ENCODE measurements around the gene EFTUD2.

The EFTUD2 gene

DNA sequence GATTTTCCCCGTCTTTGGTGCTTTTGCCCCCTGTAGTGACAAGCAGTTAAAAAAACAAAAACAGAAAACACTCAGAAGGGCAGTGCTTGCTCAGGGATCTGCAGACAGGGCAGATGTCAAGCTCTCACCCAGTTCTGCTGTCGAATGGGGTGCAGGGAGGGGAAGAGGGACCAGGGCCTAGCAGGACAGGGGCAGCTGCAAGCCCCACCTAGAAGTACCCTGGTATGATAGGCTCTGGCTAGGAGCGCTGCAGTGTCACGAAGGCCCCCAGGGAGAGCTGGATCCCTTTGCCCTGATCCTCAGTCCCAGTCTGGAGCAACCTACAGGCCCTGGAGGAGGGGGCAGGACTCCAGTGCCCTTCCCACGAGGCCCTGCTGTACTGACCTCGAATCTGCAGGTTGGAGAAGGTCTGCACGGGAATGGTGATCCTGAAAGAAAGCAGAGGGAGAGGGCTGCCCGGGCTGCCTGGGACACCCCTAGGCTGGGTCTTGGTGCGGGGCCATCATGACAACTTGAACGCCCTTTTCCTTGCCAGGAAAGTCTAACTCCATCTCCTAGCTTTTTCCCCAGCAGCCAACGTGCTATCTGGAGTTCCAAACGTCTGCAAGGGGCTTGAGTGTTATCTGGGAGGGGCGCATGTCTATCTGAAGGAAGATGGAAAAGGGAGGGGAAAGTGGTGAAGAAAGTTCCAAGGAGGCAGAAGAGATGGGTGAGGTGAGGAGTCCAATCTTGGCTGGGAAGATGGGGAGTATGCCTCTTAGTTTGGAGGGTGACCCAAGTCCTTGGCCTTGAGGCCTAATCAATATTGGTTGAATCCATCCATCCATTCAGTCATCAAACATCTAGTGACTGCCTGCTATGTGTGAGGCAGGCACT is 11.2 kb upstream of the EFTUD2 start:
- no peak for DNase-seq

- no peak for DNase-seq
Observed at GRCh38 chr17:44909681-44910144, 10.5 kb upstream of the EFTUD2 start.

GRCh38 chr17:44908761-44909326 is 9.6 kb upstream of the EFTUD2 start:
- no peak for DNase-seq

GRCh38 chr17:44907729-44908470 is 8.7 kb upstream of the EFTUD2 start:
- no peak for DNase-seq

DNA sequence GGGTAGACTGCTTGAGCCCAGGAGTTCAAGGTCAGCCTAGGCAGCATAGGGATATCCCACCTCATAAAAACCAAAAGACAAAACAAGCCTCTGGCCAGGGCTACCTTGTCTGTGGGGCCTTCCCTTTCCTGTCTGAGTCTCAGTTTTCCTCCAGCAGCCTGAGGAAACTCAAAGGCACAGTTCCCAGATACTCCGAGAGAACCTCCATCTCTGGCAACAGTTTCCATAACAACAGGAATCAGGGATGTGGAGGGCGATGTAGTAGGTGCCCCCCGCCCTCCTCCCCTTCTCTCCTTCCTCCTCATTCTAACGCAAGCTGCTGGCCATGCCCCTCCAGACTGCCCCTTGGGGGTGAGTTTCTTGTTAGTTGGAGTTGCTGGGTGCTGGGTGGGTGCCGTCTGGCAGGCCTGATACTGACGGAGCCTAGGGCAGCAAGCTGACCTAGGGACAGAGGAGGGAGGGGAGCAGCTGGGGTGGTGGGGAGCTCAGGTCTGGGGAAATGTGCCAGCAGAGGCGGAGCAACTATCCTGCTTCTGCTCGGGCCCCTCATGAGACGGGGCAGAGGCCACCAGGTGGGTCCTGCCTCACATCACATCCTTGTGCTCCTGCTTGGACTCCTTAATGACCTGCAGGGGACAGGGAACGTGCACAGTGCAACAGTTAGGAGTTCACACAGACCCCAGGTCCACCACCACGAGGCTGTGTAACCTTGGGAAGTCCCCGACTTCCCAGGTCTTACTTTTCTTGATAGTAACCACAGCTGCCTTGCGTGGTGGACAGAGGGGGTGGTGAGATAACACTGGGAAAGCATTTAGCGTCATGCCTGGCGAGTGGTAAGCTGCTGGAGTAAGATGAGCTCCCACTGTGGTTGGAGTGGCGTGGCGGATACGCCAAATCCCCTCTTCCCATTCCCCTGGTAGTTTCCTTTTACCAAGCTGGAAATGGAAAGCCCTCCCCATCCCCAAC is 7.8 kb upstream of the EFTUD2 start:
- DNase-seq: no peak

DNA sequence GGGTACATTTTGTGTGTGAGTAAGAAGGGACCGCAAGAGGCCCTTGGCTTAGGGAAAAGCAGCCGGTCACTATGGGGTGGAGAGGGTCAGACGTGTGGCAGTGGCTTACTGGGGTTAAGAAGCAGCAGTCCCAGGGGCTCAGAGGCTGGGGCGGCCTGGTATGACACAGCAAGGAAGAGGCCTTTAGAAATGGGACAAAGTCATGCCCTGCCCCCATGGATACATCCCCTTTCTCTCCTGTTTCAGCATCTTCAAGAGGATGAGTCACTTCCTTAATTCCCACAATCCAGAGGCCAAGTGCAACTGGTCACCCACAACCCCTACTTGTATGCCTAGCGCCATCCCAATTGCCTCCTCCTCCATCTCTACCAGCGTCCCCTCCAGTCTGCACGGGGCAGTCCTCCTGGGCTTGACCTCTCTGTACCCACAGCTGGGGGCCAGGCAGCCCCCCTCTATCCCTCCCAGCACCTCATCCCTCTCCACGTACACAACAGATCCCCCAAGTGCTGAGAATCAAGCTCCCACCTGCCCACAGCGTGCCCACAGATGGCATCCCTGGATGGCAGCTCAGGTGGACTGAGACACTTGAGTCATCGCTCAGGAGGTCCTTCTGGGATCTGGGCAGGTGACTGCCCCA is 6.9 kb upstream of the EFTUD2 start:
- no peak for DNase-seq

DNA sequence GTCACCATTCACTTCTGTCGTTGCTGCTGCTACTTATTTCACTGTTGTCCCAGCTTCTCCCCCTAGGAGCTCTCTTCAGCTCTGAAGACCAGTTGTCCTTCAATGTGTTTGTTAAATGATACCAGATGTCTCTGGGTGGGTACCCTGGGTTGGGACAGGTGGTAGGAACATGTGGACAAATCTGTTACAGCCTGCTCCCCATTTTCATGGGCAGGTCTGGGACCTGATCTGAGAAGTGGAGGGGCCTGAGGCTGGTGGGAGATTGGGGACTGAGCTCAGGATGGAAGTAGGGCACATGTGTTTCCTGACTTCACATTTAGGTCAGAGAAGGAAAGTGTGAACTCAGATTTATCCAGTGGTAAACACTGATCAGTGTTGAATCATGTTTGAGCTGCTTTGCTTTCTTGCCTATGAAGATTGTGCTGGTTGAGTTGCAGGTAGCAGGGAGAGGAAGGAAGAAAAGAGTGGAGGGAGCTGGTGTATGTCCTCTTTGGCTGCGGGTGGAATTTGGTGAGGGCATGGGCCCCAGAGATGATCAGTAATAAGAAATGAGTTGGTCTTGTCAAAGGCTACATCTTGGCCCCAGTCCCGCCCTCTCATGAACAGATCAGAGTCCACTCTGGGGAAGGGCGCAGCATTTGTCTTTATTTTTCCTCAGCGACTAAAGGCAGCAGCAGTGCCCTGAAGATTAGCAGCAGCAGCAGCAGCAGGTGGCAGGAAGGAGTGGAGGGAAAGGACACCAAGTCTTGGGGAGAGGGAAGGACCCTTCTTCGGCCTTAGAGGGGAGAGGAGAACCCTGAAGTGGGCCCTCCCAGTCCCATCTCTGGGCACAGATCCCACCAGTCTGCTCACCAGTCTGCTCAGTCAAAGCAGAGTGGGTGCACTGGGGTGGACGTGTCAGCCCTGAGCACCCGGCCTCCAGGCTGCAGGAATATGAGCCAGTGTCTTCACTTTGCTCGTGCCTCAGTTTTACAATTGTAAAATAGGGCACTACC is 6.1 kb upstream of the EFTUD2 start:
- DNase-seq: no peak

DNA sequence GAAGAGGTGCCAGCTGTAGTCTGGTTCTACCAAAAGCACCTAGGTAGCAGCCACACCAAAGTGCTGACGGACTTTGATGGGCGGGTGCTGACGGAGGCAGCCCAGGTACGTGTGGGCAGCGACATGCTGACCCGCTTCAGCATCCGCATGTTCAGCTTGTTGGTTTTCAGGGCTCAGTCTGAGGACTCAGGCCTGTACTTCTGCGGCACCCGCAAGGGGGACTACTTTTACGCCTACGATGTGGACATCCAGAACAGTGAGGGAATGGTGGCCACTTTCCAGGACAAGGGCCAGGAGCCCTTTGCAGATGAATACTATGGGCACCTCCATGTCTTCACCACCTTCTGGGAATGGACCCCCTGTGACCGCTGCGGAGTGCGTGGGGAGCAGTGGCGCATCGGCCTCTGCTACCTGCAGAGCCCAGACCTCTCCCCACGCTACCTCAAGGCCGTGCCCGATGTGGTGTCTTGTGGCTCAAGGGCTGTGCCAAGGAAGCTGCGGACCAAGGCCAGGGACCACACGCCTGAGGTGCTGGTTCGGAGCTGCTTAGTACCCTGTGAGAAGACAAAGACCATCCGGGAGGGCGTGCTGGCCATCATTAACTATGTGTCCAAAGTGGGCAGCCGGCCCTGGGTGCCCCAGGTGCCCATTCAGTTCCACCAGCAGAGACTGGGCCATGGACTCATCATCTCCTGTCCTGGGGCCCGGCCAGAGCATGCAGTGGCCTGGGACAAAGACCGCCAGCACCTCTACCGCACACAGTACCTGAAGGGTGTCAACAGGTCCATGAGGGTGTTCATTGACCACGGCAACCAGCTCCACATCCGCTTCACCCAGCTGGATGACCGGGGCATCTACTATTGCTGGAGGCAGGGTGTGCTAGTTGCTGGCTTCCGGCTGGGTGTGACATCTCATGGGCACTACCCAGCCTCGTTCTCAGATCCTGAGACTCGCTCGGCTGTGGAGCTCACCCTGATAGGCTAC is 5.0 kb upstream of the EFTUD2 start:
- DNase-seq: no peak

DNA sequence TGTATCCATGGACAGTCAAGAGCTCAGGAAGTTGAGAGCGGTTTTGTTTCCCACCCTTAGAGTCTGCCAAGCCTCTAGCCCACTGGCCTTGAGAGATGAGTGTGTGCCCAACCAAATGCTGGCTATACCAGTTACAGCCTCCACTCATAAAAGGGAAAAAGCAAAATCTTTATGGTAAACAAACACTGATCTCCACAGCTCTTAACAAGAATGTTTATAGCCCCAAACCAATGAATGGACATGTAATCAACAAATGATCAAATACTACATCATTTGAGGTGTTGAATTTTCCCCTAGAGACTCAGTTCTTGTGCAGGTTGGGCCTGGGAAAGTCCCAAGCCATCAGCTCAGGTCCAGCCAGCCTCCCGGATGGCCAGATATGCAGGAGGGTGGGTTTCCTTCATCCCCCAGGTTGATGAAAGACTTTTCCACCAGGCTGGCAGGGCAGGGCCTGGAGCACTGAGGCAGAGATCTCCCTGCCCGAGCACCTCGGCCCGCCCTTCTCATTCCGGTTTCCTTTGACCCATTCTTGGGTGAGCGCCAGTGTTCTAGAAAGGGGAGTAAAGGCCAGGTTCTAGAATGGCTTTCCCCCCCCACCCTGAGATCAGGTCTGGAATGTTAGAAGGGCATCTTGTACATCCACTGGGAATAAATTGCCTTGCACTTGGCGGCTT is 3.9 kb upstream of the EFTUD2 start:
- DNase-seq: no peak

DNA sequence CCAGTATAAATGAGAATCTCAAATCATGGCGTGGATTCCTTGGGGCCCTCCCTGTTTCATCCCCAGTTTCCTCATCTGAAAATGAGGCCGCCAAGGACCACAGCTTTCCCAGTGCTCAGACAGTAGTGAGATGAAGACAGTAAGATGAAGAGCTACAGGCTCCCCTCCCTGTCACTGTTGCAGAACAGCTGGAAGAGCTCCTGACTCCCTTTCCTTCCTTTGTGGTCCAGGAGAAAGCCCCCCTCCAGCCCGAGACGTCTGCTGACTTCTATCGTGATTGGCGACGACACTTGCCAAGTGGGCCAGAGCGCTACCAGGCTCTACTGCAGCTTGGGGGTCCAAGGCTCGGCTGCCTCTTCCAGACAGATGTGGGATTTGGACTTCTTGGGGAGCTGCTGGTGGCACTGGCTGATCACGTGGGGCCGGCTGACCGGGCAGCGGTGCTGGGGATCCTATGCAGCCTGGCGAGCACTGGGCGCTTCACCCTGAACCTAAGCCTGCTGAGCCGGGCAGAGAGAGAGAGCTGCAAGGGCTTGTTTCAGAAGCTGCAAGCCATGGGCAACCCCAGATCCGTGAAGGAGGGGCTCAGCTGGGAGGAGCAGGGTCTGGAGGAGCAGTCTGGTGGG is 3.0 kb upstream of the EFTUD2 start:
- no peak for DNase-seq

DNA sequence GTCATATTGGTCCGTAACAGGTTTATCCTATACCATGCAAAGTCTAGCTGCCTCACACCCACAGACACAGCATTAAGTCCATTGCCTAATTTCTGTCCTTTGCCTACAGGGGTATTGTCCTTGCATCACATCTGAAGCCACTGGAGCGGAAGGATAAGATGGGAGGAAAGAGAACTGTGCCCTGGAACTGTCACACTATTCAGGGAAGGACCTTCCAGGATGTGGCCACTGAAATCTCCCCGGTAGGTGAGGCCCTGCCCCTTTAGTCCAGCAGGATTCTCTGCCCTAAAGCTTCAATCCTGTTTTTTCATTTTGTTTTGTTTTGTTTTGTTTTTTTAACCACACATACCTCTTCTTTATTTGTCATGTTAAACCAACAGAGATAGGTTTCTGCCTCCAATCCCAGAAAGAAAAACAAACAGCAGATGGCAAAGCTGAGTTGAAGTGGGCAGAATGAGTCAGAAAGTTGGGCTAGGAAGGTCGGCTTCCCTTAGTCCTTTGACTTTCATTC is 2.2 kb upstream of the EFTUD2 start:
- no peak for DNase-seq

DNA sequence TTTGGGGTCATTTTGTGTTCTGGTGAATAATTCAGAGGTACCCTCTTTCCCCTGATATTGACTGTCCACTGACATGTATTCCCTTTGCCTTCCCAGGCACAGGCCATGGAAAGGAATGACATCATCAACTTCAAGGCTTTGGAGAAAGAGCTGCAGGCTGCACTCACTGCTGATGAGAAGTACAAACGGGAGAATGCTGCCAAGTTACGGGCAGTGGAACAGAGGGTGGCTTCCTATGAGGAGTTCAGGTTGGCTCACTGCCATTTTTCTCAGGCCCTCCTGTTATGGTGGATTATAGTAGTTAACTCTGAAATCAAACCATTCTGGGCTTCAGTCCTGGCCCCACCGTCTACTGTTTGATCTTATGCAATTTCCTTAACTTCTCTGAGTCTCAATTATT is 1.6 kb upstream of the EFTUD2 start:
- DNase-seq: no peak

- no peak for DNase-seq
Observed at GRCh38 chr17:44898768-44899073, 524 bp downstream of the EFTUD2 start.

- no peak for DNase-seq
Observed at GRCh38 chr17:44894642-44895041, 4.6 kb downstream of the EFTUD2 start.

- no peak for DNase-seq
Observed at GRCh38 chr17:44892250-44892649, 7.0 kb downstream of the EFTUD2 start.

DNA sequence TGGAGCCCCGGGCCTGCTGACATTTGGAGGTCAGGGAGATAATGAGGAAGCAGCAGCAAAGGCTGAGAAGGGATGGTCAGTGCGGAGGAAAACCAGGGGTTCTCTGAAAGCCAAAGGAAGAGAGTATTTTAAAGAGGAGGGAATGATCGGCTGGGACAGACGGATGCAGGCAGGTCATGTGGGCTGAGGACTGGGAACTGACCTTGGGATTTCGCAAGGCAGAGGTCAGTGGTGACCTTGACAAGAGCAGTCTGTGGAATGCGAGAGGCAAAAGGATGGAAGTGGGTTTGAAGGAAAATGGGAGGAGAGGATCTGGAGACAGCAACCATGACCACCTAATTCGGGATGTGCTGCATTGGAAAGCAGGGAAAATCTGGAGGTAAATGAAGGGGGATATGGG is 10.2 kb downstream of the EFTUD2 start:
- no peak for DNase-seq

GRCh38 chr17:44887971-44888954 is 11.0 kb downstream of the EFTUD2 start:
- DNase-seq: no peak

Measured in activated naive CD4-positive, alpha-beta T cell treated with anti-CD3 and anti-CD28 coated beads, Interleukin-2, amount 50 U/mL, for 16 hours (primary cell).